BLaER1 treated with 17β-estradiol and CSF1 and Interleukin-3, amounts not matched to agents 10 nM and 100 nM (cell line): ENCODE data around the gene KDM5C.
"Not testable (repeated sequence)": the region's sequence is repeated elsewhere in the genome, so short reads cannot be mapped to it uniquely, and the experiment has no call there.

Source experiments
- H3K27ac ChIP-seq, 11 experiments: shearing (Covaris generic); formaldehyde crosslinking; 2 replicates each; pipeline ENCODE4 v1.8.1; 2022
- H3K27me3 ChIP-seq, 11 experiments: shearing (Covaris generic); formaldehyde crosslinking; 2 replicates each; pipeline ENCODE4 v1.8.1; 2022
- H3K36me3 ChIP-seq, 11 experiments: shearing (Covaris generic); formaldehyde crosslinking; 2 replicates each; pipeline ENCODE4 v1.8.1; 2022
- H3K4me1 ChIP-seq, 10 experiments: shearing (Covaris generic); formaldehyde crosslinking; 2 replicates each; pipeline ENCODE4 v1.8.1; 2022
- H3K4me2 ChIP-seq, 11 experiments: shearing (Covaris generic); formaldehyde crosslinking; 2 replicates each; pipeline ENCODE4 v1.8.1; 2022
- H3K4me3 ChIP-seq, 10 experiments: shearing (Covaris generic); formaldehyde crosslinking; 2 replicates each; pipeline ENCODE4 v1.8.1; 2022
- H3K9ac ChIP-seq, 11 experiments: shearing (Covaris generic); formaldehyde crosslinking; 2 replicates each; pipeline ENCODE4 v1.8.1; 2022
- H3K9me3 ChIP-seq, 11 experiments: shearing (Covaris generic); formaldehyde crosslinking; replicated peaks in 1 of 11; 2 replicates each; pipeline ENCODE4 v1.8.1; 2022
- H4K20me1 ChIP-seq, 11 experiments: shearing (Covaris generic); formaldehyde crosslinking; 2 replicates each; pipeline ENCODE4 v1.8.1; 2022
- Cebpa-rat ChIP-seq, 11 experiments: shearing (Covaris generic); IDR thresholded peaks; 2 replicates each; pipeline ENCODE4 v1.8.1; 2022

The KDM5C gene

GRCh38 chrX:53194308-53194707 lies 30.7 kb downstream of the KDM5C start:
- peaks cover 32 to 98% (median 84%) of the 10 kb centered on the region in 11 experiments; a peak in 21 of 22 replicates for H4K20me1 ChIP-seq
- H3K9ac ChIP-seq = no peak overlapping the region
- TF ChIP-seq Cebpa-rat (IDR thresholded peaks at IDR 0.05) = no peak
- no peaks in the 10 kb centered on the region for H3K27me3 ChIP-seq
- H3K4me2 ChIP-seq = no peak overlapping the region
- no peak overlapping the region for H3K4me3 ChIP-seq
- H3K27ac ChIP-seq = no peak overlapping the region
- no peaks in the 10 kb centered on the region for H3K4me1 ChIP-seq
- no peaks in the 10 kb centered on the region for H3K9me3 ChIP-seq
- peaks cover 95 to 100% (median 97%) of the 10 kb centered on the region in 11 experiments for H3K36me3 ChIP-seq

GRCh38 chrX:53193093-53193492 lies 31.9 kb downstream of the KDM5C start:
- Histone ChIP-seq H3K4me3 (no peak overlapping the region), H4K20me1 (peaks cover 25 to 87% (median 72%) of the 10 kb centered on the region in 11 experiments; a peak in 20 of 22 replicates), H3K27me3 (no peaks in the 10 kb centered on the region)

GRCh38 chrX:53190363-53190960 lies 34.5 kb downstream of the KDM5C start:
- H3K9me3 ChIP-seq = no peaks in the 10 kb centered on the region
- TF ChIP-seq Cebpa-rat (IDR thresholded peaks at IDR 0.05) = no peak
- peaks cover 16 to 67% (median 47%) of the 10 kb centered on the region in 11 experiments; a peak in 20 of 22 replicates for H4K20me1 ChIP-seq
- no peak overlapping the region for H3K4me3 ChIP-seq
- no peak overlapping the region for H3K9ac ChIP-seq
- no peak overlapping the region for H3K4me2 ChIP-seq
- H3K27ac ChIP-seq = no peak overlapping the region
- H3K36me3 ChIP-seq = peaks cover 56 to 72% (median 63%) of the 10 kb centered on the region in 11 experiments
- H3K27me3 ChIP-seq = no peaks in the 10 kb centered on the region
- no peaks in the 10 kb centered on the region for H3K4me1 ChIP-seq

More at GRCh38 chrX:53193093-53193492, 31.9 kb downstream of the KDM5C start:
- peaks cover 83 to 96% (median 89%) of the 10 kb centered on the region in 11 experiments for H3K36me3 ChIP-seq
- H3K27ac ChIP-seq = no peak overlapping the region
- no peak overlapping the region for H3K9ac ChIP-seq
- TF ChIP-seq Cebpa-rat (IDR thresholded peaks at IDR 0.05) = no peak
- H3K4me2 ChIP-seq = no peak overlapping the region
- H3K4me1 ChIP-seq = no peaks in the 10 kb centered on the region
- no peaks in the 10 kb centered on the region for H3K9me3 ChIP-seq

GRCh38 chrX:53188763-53189162 lies 36.2 kb downstream of the KDM5C start:
- Histone ChIP-seq H3K9ac (no peak overlapping the region), H4K20me1 (peaks cover 12 to 50% (median 30%) of the 10 kb centered on the region in 11 experiments; a peak in 17 of 22 replicates), H3K27me3 (no peaks in the 10 kb centered on the region), H3K4me3 (no peak overlapping the region), H3K4me2 (no peak overlapping the region), H3K36me3 (peaks cover 39 to 59% (median 49%) of the 10 kb centered on the region in 11 experiments), H3K27ac (no peak overlapping the region), H3K4me1 (no peaks in the 10 kb centered on the region), H3K9me3 (no peaks in the 10 kb centered on the region)
- no peak for TF ChIP-seq Cebpa-rat (IDR thresholded peaks at IDR 0.05)

GRCh38 chrX:53186351-53186750 lies 38.7 kb downstream of the KDM5C start:
- Histone ChIP-seq H3K9ac (no peak overlapping the region), H3K9me3 (no peaks in the 10 kb centered on the region), H4K20me1 (peaks cover 3 to 28% (median 15%) of the 10 kb centered on the region in 11 experiments; a peak in 11 of 22 replicates), H3K4me2 (no peak overlapping the region), H3K27me3 (no peaks in the 10 kb centered on the region), H3K4me3 (no peak overlapping the region), H3K4me1 (no peaks in the 10 kb centered on the region), H3K27ac (no peak overlapping the region), H3K36me3 (peaks cover 18 to 35% (median 28%) of the 10 kb centered on the region in 11 experiments; a peak in 20 of 22 replicates)
- no peak for TF ChIP-seq Cebpa-rat (IDR thresholded peaks at IDR 0.05)

GRCh38 chrX:53184836-53185235 lies 40.2 kb downstream of the KDM5C start:
- Histone ChIP-seq H3K4me3 (no peak overlapping the region), H4K20me1 (peaks cover 0 to 13% (median under 1%) of the 10 kb centered on the region in 11 experiments; a peak in 6 of 22 replicates), H3K9ac (no peak overlapping the region), H3K27me3 (no peaks in the 10 kb centered on the region), H3K36me3 (peaks cover 4 to 20% (median 13%) of the 10 kb centered on the region in 11 experiments; a peak in 20 of 22 replicates), H3K9me3 (peaks cover 0 to 10% (median 6%) of the 10 kb centered on the region in 11 experiments; a peak in 6 of 22 replicates), H3K4me2 (no peak overlapping the region), H3K27ac (no peak overlapping the region), H3K4me1 (no peaks in the 10 kb centered on the region)
- TF ChIP-seq Cebpa-rat (IDR thresholded peaks at IDR 0.05) = no peak

GRCh38 chrX:53171356-53171755 lies 53.7 kb downstream of the KDM5C start:
- Histone ChIP-seq H4K20me1 (no peaks in the 10 kb centered on the region), H3K9ac (no peak overlapping the region), H3K4me2 (no peak overlapping the region), H3K27me3 (no peaks in the 10 kb centered on the region), H3K27ac (no peak overlapping the region), H3K4me1 (no peaks in the 10 kb centered on the region), H3K9me3 (peaks cover 14 to 23% (median 17%) of the 10 kb centered on the region in 11 experiments), H3K4me3 (no peak overlapping the region), H3K36me3 (peaks cover 13 to 25% (median 17%) of the 10 kb centered on the region in 11 experiments; a peak in 20 of 22 replicates)
- no peak for TF ChIP-seq Cebpa-rat (IDR thresholded peaks at IDR 0.05)

- H3K27ac ChIP-seq = no peak overlapping the region
- TF ChIP-seq Cebpa-rat (IDR thresholded peaks at IDR 0.05) = no peak
- H3K4me2 ChIP-seq = no peak overlapping the region
These were observed 58.9 kb downstream of the KDM5C start for GRCh38 chrX:53166103-53166502.

GRCh38 chrX:53164566-53164965 lies 60.4 kb downstream of the KDM5C start:
- H3K36me3 ChIP-seq, H3K9me3 ChIP-seq, H3K9ac ChIP-seq, H4K20me1 ChIP-seq, H3K4me2 ChIP-seq, H3K27me3 ChIP-seq, H3K4me1 ChIP-seq, H3K4me3 ChIP-seq, H3K27ac ChIP-seq: not testable (repeated sequence)

More at GRCh38 chrX:53166103-53166502, 58.9 kb downstream of the KDM5C start:
- H4K20me1 ChIP-seq = no peaks in the 10 kb centered on the region
- H3K9me3 ChIP-seq = no peaks in the 10 kb centered on the region
- peaks cover 0 to 3% (median 0%) of the 10 kb centered on the region in 11 experiments; a peak in 4 of 22 replicates for H3K36me3 ChIP-seq
- no peak overlapping the region for H3K4me3 ChIP-seq
- H3K27me3 ChIP-seq = no peaks in the 10 kb centered on the region
- no peak overlapping the region for H3K9ac ChIP-seq
- no peaks in the 10 kb centered on the region for H3K4me1 ChIP-seq

GRCh38 chrX:53163436-53163835 lies 61.6 kb downstream of the KDM5C start:
- H3K9me3 ChIP-seq = no peaks in the 10 kb centered on the region
- H3K27ac ChIP-seq = no peak overlapping the region
- H3K27me3 ChIP-seq = no peaks in the 10 kb centered on the region
- H3K36me3 ChIP-seq = no peaks in the 10 kb centered on the region
- TF ChIP-seq Cebpa-rat (IDR thresholded peaks at IDR 0.05) = no peak
- no peak overlapping the region for H3K9ac ChIP-seq
- H4K20me1 ChIP-seq = no peaks in the 10 kb centered on the region
- H3K4me2 ChIP-seq = no peak overlapping the region
- no peak overlapping the region for H3K4me3 ChIP-seq
- H3K4me1 ChIP-seq = no peaks in the 10 kb centered on the region
